GM21529 (cell line): ENCODE measurements around the gene ARHGAP4.

Experiments
- ATAC-seq: cut with Tn5 transposase; IDR thresholded peaks from one replicate; pipeline ENCODE4 v1.9.1; 2021; ENCODE audit not compliant: unreplicated experiment

The ARHGAP4 gene

DNA sequence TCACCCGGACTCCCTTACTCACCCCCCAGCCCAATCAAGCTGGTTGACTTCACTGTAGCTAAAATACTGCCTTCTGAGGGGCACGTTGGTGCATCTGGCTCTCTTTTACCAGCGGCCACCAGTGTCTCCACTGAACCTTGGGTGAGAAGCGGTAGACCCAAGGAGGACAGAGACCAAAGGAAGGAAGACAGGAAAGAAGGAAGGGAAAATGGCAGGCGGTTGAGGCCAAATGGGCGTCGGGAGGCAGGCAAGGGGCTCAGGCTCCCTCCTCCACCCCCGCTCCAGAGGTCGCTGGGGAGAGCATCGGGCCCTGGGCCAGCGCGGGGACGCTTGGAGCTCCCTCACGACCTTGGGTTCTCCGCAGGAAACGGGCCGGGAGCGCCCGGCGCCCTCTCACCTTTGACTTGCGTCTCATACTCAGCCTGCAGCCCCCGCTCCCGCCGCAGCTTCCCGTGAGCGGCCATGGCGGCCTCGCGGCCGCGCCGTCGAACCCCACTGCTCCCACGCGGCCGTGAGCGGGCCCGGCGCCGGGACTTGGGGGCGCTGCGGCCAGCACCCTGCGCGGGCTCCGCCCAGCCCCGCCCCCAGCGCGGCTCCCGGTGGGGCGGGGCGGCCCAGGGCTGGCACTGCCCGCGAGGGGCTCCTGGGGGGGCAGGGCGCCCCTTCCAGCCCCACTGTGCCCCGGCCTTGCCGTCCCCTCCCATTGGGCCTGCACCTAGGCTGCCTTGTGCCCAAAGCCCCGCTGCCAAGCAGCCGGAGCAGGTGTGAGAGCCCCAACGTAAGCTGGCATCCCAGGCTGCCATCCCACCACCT is at the start of gene ARHGAP4:
TSS of gene ARHGAP4 (minus strand) at position 526 of the 813 bp plus-strand sequence. CDS start at position 464, 62 bp downstream.
- ATAC-seq = no peak

DNA sequence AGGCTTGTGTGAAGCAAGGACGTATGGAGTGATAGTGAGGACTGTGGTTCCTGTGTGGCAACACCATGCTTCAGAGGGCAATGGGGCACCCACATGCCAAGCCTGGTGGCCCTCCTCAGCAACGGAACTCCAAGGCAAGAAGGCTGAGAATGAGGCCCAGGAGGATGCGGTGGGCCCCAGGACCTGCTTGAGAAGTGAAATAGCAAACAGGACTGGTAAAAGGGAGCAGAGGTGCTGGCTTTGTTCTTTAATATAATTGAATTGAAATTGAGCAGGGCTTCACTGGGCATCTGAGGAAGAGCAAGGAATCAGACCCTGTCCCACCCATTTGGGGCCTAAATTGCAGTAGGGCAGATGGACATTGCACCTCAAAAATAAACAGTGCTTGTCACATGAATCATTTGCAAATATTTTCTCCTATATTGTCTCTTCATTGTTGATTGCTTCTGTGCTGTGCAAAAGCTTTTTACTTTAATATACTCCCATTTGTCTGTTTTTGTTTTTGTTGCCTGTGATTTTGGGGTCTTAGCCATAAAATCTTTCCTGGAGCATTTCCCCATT is 48.7 kb upstream of the ARHGAP4 start:
- no peak for ATAC-seq

DNA sequence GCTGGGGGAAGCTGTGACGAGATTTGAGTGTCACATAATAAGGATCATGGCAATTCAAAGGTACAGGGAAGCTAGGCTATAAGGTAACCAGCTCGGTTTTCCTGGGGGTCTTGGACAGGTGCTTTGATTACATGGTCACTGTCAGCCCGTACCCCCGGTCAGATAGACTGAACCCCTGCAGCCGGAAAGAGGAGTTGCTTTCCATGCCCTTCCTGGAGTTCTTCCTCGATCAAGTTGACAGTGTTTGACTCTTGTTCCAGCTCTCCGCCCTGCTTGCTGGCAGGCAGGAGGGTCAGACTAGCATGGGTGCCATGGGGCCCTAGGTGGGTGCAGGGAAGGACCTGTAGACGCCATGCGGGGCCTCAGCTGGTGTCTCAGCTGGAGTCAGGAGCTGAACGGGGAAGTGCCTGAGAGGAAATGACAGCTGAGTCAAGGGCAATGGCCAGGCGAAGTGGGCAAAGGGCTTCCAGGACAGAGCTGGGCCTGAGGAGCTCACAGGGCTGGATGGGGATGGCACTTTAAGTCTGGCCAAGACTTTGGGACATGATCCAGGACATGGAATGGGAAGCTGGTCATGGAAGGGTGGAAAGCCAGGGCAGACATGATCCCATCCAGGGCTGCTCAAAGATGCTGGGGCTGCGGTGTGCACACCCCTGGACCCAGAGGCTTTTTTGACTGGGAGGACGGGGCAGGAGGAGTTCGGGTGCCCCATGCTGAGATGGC is 48.1 kb upstream of the ARHGAP4 start:
- no peak for ATAC-seq

DNA sequence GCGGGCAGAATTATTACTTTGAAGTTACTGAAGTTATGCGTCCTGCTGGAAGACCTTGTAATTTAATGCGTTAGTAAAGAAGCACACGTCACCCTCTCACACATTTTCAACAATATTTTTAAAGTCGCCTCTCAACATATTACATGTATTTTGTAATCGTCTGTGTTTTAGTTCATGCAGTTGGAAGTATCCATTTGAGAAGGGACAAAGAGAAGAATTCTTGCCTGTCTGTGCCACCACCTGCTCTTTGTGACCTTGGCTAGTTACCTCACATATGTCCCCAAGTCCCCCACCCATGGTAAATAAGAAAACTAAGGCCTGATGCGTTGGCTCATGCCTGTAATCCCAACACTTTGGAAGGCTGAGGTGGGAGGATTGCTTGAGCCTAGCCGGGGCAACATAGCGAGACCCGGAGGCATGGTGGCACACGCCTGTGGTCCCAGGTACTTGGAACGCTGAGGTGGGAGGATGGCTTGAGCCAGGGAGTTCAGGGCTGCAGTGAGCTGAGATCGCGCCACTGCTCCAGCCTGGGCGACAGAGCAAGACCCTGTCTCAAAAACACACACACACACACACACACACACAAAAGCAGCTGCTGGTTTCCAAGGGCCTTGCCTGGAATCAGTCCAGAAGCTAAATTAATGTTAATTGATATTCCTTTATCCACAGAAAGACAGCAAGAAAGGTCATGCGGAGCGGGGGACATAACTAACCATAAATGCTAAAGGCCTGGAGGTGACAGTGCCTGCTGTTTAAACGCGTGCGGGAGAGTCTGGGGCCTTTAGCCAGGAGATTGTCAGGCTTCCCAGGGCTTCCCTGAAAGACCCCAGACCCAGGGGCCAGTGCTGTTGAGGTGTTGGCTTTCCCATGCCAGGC is 47.3 kb upstream of the ARHGAP4 start:
- ATAC-seq = no peak

DNA sequence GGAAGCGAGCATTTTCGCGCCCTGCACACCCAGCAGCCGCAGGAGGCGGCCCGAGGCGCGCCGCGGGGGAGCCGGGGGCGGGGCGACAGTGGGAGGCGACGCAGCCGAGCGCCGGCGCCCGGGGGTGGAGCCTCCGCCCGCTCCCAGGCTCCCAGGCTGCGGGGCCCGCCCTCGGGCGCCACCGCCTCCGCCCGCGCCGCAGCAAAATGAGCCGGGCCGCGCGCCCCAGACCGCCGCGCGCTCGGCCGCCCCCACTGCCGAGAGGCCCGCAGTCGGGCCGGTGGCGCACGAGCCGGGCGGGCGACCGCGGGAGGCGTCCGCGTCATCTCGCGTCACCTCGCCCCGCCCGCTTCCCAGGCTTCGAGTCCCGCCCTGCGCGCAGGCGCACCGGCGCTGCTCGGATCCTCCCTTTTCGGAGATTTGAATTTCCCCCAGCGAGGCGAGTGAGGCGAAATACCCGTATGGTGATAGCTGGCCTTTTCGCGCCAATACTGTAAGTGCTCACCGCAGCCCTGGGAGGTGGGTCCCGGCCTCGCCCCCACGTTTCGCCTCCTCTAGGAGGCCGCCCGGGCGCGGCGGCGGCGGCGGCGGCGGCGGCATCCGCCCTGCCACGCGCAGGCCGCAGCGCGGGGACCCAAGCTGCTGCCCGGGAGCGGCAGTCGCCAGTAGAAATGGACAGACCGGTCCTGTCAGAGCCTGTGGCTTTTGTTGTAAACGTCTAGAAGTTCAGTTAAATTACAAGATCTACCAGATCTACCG is 46.5 kb upstream of the ARHGAP4 start, which contains the start of gene TMEM187:
TSS of gene TMEM187 (plus strand) at position 387 of the 759 bp plus-strand sequence. CDS start 9,309 bp downstream, outside the sequence.
- peak; percentile 53 for ATAC-seq

DNA sequence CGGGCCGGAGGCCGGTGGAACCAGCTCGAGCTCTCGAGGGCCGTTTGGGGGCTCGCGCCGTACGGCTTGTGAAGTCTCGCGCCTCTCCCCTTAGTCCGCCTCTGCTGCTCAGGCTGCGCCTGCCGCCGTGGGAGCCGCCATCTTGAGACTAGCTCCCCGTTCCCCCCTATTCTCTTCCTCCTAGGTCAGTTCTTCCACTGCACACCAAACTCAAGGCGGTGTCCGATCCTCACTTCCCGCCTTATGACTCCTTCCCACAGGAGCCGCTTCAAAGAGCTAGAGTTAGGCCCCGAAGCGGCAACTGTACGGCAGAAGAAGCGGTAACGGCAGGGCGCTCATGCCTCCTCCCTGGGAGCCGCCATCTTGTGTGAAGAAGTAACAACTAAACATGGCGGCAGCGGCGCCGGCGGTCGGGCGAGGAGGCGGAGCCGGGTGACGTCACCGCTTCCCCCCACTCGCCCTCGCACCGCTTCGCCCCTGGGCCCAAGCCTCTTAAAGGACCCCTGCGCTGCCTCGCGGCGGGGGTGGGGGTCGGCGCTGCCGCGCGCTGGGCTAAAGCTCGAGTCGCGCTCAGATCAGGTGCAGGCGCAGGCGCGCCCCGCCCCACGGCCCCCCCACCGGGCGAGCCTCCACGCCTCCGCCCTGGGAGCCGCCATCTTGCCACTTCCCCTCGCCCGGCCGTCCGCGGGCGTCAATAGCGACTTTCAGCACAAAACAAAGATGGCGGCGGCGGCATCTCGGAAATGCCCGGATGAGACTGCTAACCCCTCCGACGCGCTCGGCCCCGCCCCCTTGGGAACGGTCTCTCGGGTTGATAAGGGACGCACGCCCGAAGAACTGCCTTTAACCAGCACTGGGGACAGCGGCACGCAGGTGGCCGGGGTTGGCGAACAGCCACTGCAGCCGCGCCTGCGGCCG is 45.6 kb upstream of the ARHGAP4 start, which contains the start of gene HCFC1:
TSS of gene HCFC1 (minus strand) at position 369 of the 918 bp plus-strand sequence. CDS start 978 bp downstream, outside the sequence.
- peak; percentile 42 for ATAC-seq

DNA sequence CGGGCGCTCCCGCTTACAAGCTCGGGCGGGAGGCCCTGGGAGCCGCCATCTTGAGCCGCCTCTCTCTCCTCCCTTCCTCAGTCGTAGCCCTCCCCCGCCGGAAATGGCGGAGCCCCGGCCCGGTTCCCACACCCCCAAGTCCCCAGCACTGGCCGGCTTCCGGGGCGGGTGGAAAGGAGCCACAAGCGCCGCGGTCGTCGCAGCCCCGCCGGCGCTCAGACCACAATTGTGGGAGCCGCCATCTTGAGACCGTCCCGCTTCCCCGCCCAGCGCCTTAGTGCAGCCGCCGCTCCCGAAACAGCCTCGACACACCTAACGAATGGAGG is 45.0 kb upstream of the ARHGAP4 start:
- ATAC-seq = peak; percentile 41

DNA sequence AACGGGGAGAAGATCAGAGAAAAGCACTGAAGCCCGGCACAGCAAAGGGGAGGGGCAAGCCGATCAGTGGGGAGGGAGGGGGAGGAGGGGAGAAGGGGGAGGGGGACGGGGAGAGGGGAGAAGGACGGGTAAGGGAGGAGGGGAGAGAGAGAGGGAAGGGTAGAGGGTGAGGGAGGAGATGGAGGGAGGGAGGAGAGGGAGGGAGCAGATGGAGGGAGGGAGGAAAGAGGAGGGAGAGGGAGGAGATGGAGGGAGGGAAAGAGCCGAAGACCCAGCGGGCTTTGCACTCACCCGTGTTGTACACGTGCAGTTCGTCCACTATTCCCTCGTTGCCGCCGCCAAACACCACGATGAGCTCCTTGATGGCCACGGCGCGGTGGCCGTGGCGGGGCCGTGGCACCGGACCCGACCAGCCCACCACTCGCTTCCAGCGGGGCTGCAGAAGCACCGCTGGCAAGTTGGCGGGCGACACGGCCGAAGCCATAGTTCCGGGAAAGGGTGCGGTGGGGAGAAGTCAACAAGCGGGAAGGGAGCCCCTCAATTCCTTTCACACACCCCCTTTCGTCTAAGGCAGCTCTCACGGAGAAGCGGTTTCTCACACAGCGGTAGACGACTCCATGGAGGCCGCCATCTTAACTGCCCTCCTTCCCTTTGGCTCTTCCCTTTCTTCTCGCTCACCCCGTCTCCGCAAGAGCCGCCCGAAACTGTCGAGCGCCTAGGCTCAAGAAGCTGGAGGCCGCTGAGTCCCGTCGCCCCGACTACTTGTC is 44.5 kb upstream of the ARHGAP4 start:
- ATAC-seq = peak; percentile 11

DNA sequence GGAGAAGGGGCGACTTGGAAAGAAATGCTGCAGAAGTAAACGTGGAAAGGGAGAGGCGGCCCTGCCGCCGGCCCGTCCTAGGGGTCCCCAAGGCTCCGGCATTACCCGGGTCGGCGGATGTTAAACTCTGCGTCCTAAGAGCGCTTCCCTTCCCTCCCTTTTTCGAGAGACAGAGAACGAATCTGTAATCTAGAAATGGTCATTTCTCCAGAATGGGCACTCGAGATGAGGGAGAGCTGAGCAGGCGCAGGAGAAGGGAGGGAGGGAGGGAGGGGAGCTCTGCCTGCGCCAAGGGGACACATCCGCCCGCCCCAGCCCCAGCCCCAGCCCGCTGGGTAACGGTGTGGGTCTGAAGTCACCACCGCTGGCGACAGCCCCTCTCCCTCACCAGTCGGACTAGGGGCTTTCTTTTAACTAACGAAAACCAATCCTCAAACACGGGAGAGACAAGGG is 43.9 kb upstream of the ARHGAP4 start:
- ATAC-seq = no peak

DNA sequence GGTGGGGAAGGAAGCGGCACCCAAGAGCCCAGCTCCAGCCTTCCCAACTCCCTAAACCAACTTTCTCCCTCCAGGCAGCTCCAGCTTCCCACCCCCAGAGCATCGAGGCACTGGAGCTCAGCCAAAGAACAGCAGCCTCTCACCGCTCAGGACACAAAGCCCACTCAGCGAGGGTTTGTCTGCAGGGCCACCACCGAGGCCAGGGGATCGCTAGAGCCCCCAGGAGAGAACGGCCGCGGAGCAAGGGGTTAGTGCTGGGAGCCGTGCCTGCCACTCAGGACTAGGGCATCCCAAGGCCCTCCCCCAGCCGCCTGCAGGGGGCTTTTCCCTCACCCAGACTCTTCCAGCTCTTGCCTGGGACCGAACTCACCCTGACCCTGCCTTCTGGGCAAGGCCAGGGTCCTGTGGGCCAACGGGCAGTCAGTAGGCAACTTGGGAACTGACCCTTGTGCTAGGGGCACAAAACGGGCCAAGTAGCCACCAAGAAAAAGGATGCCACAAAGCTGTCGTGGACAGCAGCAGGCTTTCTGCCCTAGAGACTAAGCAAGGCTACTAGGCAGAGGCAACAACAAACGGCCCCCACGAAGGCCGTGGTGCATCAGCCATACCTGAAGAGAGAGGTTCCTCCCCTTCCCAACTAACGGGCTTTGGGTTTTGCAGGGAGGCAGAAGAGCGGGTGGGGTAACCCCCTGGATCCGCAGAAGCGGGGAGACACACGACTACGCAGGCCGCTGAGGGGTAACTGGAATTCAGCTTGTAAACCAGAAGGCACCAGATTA is 43.2 kb upstream of the ARHGAP4 start:
- no peak for ATAC-seq

DNA sequence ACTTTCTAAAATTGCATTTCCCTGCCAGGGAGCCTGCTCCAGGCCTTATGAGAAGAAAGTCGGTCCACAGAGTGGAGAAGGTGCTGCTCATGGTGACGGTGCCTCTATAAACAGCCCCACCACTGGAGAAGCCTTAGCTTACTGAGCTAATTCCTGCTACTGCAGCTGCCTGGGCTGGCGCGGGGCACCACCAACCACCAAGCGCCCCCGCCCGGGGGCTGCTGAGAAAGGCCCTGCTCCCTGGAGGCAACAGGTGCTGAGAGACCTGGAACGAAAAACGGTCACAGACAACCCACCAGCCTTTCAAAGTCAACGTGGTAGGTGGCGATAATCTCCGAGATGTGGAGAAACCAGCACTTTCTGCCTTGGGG is 42.7 kb upstream of the ARHGAP4 start:
- ATAC-seq = no peak

DNA sequence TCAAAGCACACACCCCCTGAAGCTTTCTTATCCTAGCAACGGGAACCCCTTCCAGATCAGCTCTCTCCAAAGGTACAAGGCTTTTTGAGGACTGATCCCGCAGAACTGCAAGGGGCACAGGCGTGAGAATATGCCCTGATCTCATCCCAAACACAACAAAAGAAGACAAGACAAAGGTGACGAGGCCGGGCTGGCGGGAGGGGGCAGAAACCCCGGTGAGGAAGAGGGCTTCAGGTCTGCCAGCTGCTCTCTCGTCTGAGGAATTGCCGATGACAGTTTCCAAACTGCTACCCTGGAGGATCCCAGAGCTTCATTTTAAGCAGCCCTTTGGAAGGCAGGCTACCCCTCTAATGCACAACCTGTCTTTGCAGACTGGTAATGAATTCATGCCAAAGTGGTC is 42.2 kb upstream of the ARHGAP4 start:
- ATAC-seq = no peak

DNA sequence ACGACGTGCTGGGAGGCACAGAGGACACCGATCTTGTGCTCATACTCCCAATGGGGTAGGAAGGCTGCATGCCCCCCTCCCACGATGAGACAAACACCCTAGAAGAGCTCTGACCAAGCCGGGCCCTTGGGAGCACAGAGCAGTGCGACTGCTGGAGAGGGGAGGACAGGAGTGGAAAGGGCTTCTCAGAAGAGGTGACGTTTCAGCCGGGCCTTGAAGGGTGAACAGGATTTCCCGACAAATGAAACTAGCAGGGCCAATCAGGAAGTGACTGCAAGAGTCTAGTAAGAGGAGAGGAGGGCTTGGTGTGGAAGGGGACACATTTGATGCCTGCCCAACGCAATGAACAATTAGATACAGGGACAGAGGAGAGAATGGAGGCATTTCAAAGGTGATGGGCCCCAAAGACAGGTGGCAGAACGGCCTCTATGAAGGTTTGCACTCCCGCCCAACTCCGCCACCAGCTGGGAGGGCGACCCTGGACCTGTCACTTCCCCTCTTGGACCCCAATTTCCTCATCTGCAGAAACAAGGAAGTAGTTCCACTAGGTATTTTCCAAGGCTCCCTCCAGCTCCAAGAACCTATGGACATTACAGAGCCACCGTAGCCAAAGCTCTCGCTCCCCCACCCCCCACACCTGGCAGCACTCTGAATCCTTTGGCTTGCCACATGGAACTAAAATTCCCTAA is 41.6 kb upstream of the ARHGAP4 start:
- ATAC-seq = no peak

DNA sequence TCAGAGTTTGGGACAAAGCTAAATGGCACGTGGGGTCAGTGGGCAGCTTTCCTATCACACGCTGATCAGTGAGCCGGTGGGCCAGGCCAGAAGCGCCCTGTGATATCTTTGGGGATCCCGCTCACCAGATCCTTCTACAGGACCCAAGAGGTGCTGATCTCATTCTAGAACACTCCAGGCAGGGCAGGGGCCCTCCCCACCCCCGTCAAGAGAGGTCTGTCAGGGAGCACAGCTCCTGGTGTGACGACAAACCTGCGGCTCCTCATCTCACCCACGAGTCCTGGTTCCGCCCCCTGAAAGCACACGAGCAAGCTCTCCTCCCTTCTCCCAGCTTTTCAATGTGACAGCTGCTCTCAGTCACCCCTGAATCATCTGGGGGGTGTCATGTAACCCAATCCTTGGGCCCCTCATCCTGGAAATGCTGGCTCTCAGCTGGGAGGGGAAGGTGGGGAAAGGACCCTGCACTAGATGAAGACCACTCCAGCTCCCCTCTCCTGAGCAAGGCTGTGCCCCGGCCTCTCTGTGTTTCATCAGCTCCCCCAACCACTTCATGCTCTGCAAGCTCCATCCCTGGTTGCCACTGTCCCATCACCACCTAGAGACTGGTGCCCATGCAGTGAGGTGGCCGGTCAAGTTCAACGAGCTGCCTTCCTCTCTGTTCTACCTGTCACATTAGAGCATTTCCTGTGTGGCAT is 40.9 kb upstream of the ARHGAP4 start:
- no peak for ATAC-seq

DNA sequence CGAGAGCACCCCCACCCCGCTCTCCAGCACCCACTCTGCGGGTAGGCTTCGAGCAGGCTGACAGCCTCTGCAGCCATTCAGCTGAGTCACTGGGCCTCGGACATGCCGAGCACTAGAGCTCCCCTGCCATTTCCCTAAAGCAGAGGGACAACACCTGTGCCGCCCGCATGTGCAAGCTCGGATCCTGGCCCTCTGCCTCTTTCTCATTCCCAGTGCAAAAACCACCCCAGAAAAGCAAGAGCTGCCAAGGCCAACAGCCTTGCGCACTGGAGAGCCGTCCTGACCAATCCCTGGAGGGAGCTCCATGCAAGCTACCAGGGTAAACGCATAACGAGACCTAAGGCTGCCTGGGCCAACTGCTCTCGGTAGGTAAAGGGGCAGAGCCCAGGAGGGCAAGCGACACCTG is 40.2 kb upstream of the ARHGAP4 start:
- no peak for ATAC-seq

DNA sequence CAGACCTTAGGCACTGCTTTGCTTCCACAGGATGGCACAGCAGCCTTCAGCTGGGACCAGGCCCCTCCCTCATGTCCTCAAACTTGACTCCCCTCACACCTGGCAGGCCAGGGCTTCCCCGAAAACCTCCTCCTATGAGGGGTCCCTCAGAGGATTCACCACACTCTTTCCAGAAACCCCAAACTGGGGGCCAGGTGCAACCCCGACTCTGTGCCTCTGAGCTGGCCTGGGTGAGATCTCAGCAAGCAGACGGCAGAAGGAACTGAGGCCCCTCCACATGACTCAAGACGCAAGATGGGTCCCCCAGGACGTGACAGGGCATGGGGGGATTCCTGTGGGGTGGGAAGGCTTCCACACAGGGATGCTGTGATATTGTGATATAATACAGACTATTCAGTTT is 39.3 kb upstream of the ARHGAP4 start:
- ATAC-seq = no peak
